Activated T-cell treated with anti-CD3 and anti-CD28 coated beads, Interleukin-2, amount 50 U/mL, for 4 hours (primary cell): ENCODE measurements around the gene NR4A3. TPM values are rescaled to one million over a fixed set of nuclear protein-coding genes. Genes with fewer than 3 reads are reported as not detected.
A peak's percentile ranks its signal among the peaks of the same experiment; 100 is the strongest.
"Not testable (repeated sequence)": the region's sequence is repeated elsewhere in the genome, so short reads cannot be mapped to it uniquely, and the experiment has no call there.

Experiments used
- ATAC-seq, 2 donors: fragments of 200-7000 bp; cut with Tn5 transposase; one replicate each; pipeline ENCODE4 v1.10.0; 2021
- DNase-seq: peaks from one replicate; pipeline ENCODE4 v3.0.0-alpha.2; 2020
- H3K27me3 Mint-ChIP-seq: one replicate; pipeline ENCODE4 v1.8.0; 2021; ENCODE audit warnings: low read depth, mixed read lengths
- H3K36me3 Mint-ChIP-seq: one replicate; pipeline ENCODE4 v1.8.0; 2022; ENCODE audit warnings: mixed read lengths; ENCODE audit not compliant: insufficient read depth
- H3K4me1 Mint-ChIP-seq: one replicate; pipeline ENCODE4 v1.8.0; 2021; ENCODE audit warnings: low read depth, mixed read lengths
- H3K4me3 Mint-ChIP-seq: one replicate; pipeline ENCODE4 v1.8.0; 2021; ENCODE audit warnings: mild to moderate bottlenecking, moderate library complexity, mixed read lengths
- H3K9me3 Mint-ChIP-seq: one replicate; pipeline ENCODE4 v1.8.0; 2021; ENCODE audit warnings: mixed read lengths
- total RNA-seq, 3 donors: library from RNA; stranded (reverse); gene quantifications; one replicate each; pipeline ENCODE4 v1.2.1, GENCODE V29; 2021

Gene NR4A3
- total RNA-seq: 10 to 100 TPM; 23.2 to 26.5 (median 24.9) TPM

DNA sequence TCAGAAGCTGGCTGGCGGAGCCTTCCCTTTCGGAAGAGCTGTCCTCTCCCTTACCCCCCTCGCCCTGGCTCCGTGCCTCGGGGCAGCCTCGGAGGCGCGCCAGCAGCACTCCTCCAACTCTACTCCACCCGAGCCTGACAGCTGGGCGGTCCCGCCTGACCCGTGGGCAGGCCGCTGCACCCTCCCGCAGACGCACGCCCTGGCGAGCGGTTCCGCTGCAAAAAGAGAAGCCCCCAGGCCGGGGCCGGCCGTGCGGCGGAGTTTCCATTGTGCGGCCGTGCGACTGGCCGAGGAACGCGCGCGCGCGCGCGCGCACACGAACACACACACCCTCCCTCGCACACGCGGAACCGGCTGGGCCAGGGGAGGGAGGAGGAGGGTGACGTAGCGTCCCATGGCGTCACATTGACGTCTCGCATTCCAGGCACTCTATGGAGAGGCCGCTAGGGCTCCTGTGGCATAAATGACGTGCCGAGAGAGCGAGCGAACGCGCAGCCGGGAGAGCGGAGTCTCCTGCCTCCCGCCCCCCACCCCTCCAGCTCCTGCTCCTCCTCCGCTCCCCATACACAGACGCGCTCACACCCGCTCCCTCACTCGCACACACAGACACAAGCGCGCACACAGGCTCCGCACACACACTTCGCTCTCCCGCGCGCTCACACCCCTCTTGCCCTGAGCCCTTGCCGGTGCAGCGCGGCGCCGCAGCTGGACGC lies at the start of gene NR4A3:
TSS of gene NR4A3 (plus strand) at position 490 of the 713 bp plus-strand sequence. CDS start 6,158 bp downstream, outside the sequence.
- H3K4me3 Mint-ChIP-seq: peak within 1 kb of the TSS; percentile 96
- DNase-seq (peak; percentile 87), ATAC-seq (peak; percentile 22 to 24)
- peaks cover 66% of the 10 kb centered on the region for H3K4me1 Mint-ChIP-seq
- H3K9me3 Mint-ChIP-seq: no peaks in the 10 kb centered on the region
- H3K27me3 Mint-ChIP-seq: peaks cover 14% of the 10 kb centered on the region
- peaks cover 6% of the 10 kb centered on the region for H3K36me3 Mint-ChIP-seq

DNA sequence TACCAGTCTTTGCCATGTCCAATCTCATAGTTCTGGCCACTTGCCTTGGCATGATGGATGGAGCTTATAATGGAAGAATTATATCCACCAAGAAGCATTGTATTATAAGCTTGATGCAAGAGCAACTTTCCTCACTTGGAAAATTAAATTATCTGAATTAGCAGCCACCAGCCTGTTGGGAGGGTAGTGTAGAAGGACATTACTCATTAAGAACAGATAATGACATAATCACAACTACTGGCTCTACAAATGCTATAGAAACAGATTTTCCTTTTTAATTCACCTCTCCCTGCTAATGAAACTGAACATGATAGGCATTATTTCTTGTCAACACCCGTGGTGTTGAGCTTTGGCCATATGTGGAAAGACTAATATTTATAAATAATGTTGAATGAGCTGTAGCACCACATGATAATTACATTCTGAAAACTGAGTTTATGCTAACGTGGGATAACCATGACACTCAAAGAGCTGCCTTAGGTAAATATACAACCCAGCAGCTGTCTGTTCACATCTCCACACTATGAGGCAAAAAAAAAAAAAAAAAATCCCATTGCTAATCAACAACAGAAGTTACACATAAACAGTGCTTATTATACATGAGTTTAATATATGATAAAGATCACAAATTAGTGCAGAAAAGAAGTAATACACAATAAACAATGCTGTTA lies 48.1 kb upstream of the NR4A3 start:
- ATAC-seq (no peak), DNase-seq (no peak)
- Mint-ChIP-seq H3K27me3 (peaks cover 14% of the 10 kb centered on the region), H3K4me1 (peaks cover under 1% of the 10 kb centered on the region), H3K36me3 (no peaks in the 10 kb centered on the region), H3K9me3 (no peaks in the 10 kb centered on the region), H3K4me3 (no peak overlapping the region)

DNA sequence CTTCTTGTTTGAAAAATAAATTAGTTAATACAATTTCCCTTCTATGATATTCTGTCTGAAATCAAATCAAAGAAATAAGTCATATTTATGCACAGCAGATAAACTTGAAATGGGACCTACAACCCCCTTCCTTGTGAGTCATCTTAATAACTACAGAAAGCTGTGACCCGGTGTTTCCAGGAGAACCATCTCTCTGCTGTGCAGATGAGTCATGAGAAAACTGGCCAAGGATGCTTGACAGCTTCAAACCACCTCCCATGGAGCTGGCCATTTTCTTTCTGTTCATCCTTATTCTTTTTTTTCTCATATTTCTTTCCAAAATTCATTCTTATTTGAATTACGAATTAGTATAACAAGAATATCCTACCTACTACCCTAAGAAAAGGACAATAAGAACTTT lies 43.4 kb upstream of the NR4A3 start:
- peak; percentile 46 to 67 for ATAC-seq

DNA sequence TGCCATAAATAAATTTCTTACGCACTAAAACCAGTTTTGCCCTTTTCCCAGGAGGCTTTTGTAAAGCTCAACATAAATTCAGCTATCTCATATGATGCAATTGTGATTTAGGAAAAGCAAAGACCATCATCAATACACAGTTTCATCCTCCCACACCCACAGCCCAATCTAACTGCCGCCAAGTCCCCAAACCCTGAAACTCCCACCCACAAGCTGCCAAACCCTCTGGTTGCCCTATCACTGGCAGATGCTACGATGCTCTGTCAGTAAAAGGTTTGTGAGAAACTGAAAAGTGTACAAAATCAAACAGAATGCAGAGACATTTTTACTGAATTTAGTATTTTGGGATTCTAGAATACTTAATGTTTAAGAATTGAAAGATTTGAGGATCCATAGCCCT lies 42.8 kb upstream of the NR4A3 start:
- Mint-ChIP-seq H3K4me1 (peaks cover 6% of the 10 kb centered on the region), H3K9me3 (no peaks in the 10 kb centered on the region), H3K36me3 (no peaks in the 10 kb centered on the region), H3K27me3 (peaks cover 12% of the 10 kb centered on the region), H3K4me3 (no peak overlapping the region)
- ATAC-seq: no peak
- DNase-seq: no peak

More for the DNA sequence above, 43.4 kb upstream of the NR4A3 start:
- H3K36me3 Mint-ChIP-seq: no peaks in the 10 kb centered on the region
- H3K4me3 Mint-ChIP-seq: no peak overlapping the region
- DNase-seq: peak; percentile 6
- no peaks in the 10 kb centered on the region for H3K9me3 Mint-ChIP-seq
- peaks cover 12% of the 10 kb centered on the region for H3K27me3 Mint-ChIP-seq
- H3K4me1 Mint-ChIP-seq: peaks cover 6% of the 10 kb centered on the region

DNA sequence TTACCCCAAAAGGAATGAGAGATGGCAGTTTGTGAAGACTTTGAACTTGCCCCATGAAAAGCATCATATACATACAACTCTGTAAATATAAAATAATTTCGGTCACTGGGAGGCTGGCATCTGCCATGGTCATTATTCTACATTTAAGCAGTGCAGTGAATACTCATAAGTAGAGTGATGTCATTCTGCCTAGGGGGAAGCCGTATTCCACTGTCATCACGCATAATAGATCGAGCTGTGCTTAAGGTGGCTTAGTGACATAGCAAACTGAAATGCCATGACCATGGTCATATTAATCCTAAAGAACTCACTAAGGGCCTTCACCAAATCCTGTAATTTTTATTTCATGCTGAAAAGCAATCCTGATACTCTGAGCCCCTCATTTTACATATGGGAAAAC lies 42.4 kb upstream of the NR4A3 start:
- H3K9me3 Mint-ChIP-seq: no peaks in the 10 kb centered on the region
- DNase-seq (no peak), ATAC-seq (no peak)
- H3K36me3 Mint-ChIP-seq: no peaks in the 10 kb centered on the region
- H3K4me3 Mint-ChIP-seq: no peak overlapping the region
- H3K27me3 Mint-ChIP-seq: peaks cover 12% of the 10 kb centered on the region
- peaks cover 6% of the 10 kb centered on the region for H3K4me1 Mint-ChIP-seq

DNA sequence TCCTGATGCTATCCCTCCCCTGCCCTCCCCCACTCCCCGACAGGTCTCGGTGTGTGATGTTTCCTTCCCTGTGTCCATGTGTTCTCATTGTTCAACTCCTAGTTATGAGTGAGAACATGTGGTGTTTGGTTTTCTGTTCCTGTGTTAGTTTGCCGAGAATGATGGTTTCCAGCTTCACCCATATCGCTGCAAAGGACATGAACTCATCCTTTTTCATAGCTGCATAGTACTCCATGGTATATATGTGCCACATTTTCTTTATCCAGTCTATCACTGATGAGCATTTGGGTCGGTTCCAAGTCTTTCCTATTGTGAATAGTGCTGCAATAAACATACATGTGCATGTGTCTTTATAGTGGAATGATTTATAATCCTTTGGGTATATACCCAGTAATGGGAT lies 39.3 kb upstream of the NR4A3 start:
- ATAC-seq: not testable (repeated sequence)

DNA sequence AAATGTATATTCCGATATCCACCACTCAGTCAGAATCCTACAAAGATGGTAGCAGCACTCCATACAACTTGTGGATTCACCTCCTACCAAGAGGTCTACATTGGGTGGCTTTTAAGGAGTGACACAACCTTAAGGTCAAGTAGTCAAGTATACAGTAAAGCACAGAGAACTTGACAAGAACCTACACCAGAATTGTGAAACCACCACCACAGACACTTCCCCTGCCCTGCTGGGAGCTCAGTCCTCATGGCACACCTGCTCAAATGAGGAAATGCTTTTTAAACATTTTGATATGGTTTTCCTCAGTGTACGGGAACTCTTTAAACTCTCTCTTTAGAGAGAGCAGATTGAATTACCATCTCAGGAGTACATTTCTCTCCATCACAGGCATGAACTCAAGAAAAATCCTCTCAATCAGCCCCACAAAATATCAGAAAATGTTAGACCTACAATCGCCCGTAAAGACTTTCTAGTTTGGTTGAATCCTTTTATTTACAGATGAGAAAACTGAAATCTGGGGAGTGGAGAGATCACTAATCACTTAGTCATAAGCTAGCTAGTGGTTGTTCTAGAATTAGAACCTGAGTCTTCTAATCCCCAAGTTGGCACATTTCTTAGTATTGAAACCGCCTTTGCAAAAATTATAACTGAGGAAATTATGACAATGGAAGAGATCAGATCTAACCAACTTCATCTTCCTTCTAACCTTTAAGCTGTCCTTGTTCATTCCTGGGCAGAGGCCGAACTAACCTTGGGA lies 38.5 kb upstream of the NR4A3 start:
- DNase-seq (no peak), ATAC-seq (no peak)
- Mint-ChIP-seq H3K4me3 (no peak overlapping the region), H3K9me3 (no peaks in the 10 kb centered on the region), H3K27me3 (peaks cover 13% of the 10 kb centered on the region), H3K4me1 (peaks cover 6% of the 10 kb centered on the region), H3K36me3 (no peaks in the 10 kb centered on the region)

More for the DNA sequence above, 39.3 kb upstream of the NR4A3 start:
- H3K36me3 Mint-ChIP-seq, H3K9me3 Mint-ChIP-seq, H3K4me1 Mint-ChIP-seq, H3K4me3 Mint-ChIP-seq, DNase-seq: not testable (repeated sequence)
- peaks cover 13% of the 10 kb centered on the region for H3K27me3 Mint-ChIP-seq

DNA sequence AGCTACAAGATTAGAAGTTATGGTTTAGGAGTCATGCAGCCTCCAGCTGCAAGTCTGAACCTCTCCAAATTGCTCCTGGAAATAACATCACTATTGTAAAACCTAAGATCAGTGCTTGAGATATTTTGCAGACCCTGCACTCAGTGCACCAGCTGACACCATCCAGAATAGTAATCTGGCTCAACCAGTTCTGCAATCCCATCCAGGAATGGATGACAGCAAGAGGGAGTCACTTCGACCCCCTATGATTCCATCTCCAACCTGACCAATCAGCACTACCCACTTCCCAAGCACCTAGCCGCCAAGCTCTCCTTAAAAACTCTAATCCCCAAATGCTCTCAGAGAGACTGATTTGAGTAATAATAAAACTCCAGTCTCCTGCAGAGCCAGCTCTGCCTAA lies 37.9 kb upstream of the NR4A3 start:
- no peaks in the 10 kb centered on the region for H3K36me3 Mint-ChIP-seq
- DNase-seq (no peak), ATAC-seq (no peak)
- H3K27me3 Mint-ChIP-seq: peaks cover 13% of the 10 kb centered on the region
- no peak overlapping the region for H3K4me3 Mint-ChIP-seq
- peaks cover 4% of the 10 kb centered on the region for H3K4me1 Mint-ChIP-seq
- no peaks in the 10 kb centered on the region for H3K9me3 Mint-ChIP-seq

DNA sequence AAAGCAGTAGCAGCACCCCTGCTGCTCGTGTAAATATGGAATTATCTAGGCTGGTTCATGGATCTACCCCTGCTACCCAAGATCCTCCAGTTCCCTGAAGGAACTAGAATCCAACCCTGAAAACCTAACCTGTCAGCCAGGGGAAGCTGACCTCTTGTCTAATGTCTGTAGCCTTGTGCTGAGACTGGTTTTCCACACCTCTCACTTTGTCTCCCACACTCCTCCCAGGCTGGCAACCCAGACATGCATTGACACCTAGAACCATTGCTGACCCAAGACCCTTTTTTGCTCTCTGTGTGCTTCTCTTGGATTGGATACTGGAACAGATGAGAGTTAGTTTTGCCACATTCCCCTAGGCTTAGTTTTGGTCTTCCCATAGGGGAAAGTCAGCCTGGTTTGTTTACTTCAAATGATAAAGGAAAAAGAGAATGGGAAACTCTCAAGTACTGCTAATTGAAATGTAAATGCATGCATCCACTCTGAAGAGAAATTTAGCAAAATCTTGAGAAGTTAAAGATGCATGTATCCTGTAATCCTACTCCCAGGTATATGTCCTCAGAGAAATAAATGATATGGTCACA lies 36.6 kb upstream of the NR4A3 start:
- DNase-seq (no peak), ATAC-seq (no peak)
- Mint-ChIP-seq H3K4me3 (no peak overlapping the region), H3K27me3 (peaks cover 13% of the 10 kb centered on the region), H3K36me3 (no peaks in the 10 kb centered on the region), H3K4me1 (peaks cover 2% of the 10 kb centered on the region), H3K9me3 (no peaks in the 10 kb centered on the region)

DNA sequence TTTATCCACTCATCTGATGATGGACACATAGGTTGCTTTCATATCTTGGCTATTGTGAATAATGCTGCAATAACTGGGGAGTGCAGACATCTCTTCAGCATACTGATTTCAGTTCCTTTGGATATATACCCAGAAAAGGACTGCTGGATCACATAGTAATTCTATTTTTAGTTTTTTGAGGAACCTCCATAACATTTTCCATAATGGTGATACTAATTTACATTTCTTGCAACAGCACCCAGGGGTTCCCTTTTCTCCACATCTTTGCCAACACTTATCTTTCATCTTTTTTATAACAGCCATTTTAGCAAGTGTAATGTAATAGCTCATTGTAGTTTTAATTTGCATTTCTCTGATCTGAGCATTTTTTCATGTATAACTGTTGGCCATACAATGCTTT lies 34.1 kb upstream of the NR4A3 start:
- ATAC-seq (no peak), DNase-seq (no peak)
- peaks cover 17% of the 10 kb centered on the region for H3K27me3 Mint-ChIP-seq

DNA sequence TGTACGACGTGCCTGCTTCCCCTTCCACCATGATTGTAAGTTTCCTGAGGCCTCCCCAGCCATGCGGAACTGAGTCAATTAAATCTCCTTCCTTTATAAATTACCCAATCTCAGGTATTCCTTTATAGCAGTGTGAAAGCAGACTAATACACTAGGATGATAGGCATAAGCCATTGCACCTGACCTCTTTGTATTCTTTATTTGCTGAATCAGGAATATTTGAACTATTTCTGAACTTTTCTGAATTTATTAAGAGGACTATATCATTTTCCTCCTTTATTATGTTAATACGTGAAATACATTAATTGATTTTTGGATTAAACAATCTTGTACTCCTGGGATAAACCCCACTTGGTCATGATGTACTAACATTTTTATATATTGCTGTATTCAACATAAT lies 28.2 kb upstream of the NR4A3 start:
- no peaks in the 10 kb centered on the region for H3K9me3 Mint-ChIP-seq
- no peaks in the 10 kb centered on the region for H3K4me1 Mint-ChIP-seq
- ATAC-seq (no peak), DNase-seq (no peak)
- no peak overlapping the region for H3K4me3 Mint-ChIP-seq
- peaks cover 26% of the 10 kb centered on the region for H3K27me3 Mint-ChIP-seq
- no peaks in the 10 kb centered on the region for H3K36me3 Mint-ChIP-seq

More for the DNA sequence above, 34.1 kb upstream of the NR4A3 start:
- H3K4me1 Mint-ChIP-seq: peaks cover 2% of the 10 kb centered on the region
- H3K36me3 Mint-ChIP-seq: no peaks in the 10 kb centered on the region
- no peaks in the 10 kb centered on the region for H3K9me3 Mint-ChIP-seq
- no peak overlapping the region for H3K4me3 Mint-ChIP-seq

DNA sequence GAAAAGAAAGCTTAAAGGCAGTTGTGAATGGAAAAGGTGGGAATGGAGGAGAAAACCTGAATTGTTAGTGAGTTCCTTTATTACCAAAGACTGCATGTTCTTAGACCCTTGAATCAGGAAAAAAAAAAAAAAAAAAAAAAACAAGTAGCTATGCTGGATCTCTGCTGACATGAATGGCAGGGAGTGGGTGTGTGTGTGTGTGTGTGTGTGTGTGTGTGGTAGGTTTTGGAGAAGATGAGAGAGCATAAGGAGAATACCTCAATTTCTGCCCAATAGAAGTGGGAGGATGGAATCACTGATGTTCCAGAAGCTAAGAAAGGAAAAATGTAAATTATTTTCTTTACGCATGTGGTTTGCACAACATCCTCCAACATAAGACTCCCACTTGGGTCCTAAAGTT lies 25.5 kb upstream of the NR4A3 start:
- H3K4me3 Mint-ChIP-seq: no peak overlapping the region
- DNase-seq (no peak), ATAC-seq (no peak)
- peaks cover 26% of the 10 kb centered on the region for H3K27me3 Mint-ChIP-seq
- H3K4me1 Mint-ChIP-seq: no peaks in the 10 kb centered on the region
- no peaks in the 10 kb centered on the region for H3K9me3 Mint-ChIP-seq
- no peaks in the 10 kb centered on the region for H3K36me3 Mint-ChIP-seq

DNA sequence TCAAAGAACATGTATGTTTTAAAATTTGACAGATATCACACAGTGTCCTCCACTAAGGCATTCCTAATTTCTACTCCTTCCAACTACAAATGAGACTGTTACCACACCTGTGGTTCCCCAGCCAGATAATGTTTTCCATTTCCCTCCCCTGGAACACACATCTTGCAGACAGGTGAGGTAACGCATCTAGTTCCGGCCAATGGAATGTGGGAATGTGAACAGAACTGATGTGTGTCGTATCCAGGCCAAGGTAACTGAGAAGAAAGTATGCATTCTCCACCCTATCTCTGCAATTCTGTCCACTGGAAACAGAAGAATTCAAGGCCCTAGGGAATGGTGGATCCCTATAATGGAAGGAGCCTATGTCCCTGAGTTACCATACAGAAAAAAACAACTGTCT lies 19.9 kb upstream of the NR4A3 start:
- Mint-ChIP-seq H3K27me3 (peaks cover 2% of the 10 kb centered on the region), H3K4me3 (no peak overlapping the region), H3K36me3 (no peaks in the 10 kb centered on the region), H3K9me3 (no peaks in the 10 kb centered on the region), H3K4me1 (no peaks in the 10 kb centered on the region)
- no peak for DNase-seq
- no peak for ATAC-seq

DNA sequence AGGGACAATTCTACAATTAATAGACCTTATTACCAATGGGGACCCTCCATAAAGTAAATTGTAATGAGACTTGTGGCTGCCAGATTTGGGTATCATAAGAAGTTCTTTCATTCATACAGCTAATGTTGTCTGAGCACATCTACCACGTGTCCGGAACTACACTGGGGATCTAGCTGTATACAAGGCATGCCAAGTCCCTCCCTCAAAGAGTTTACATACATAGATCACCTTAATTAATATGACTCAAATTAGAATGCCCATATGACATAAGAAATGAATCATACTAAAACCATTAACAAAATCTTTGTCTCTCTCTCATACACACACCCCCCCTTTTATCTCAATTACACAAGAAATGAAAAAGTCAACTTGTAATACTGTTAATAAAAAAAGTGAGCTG lies 18.0 kb upstream of the NR4A3 start:
- no peak for ATAC-seq
- no peaks in the 10 kb centered on the region for H3K9me3 Mint-ChIP-seq

More for the DNA sequence above, 18.0 kb upstream of the NR4A3 start:
- no peaks in the 10 kb centered on the region for H3K27me3 Mint-ChIP-seq
- H3K4me3 Mint-ChIP-seq: no peak overlapping the region
- DNase-seq: no peak
- peaks cover 6% of the 10 kb centered on the region for H3K4me1 Mint-ChIP-seq
- no peaks in the 10 kb centered on the region for H3K36me3 Mint-ChIP-seq
